ENCODE measurements around the gene IGLL1.
"Not testable (repeated sequence)": the region's sequence is repeated elsewhere in the genome, so short reads cannot be mapped to it uniquely, and the experiment has no call there.

Gene IGLL1

DNA sequence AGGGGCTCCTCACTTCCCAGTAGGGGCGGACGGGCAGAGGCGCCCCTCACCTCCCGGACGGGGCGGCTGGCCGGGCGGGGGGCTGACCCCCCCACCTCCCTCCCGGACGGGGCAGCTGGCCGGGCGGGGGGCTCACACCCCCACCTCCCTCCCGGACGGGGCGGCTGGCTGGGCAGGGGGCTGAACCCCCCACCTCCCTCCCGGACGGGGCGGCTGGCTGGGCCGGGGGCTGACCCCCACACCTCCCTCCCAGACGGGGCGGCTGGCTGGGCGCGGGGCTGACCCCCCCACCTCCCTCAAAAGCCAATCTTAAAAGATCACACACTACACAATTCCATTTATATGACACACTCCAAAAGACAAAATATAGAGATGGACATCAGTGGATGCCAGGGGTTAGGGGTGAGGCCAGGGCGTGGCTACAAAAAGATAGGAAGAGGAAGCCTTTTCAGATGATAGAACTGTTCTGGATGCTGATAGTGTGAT, 19.0 kb downstream of the IGLL1 start:
- not testable (repeated sequence) for DNase-seq

DNA sequence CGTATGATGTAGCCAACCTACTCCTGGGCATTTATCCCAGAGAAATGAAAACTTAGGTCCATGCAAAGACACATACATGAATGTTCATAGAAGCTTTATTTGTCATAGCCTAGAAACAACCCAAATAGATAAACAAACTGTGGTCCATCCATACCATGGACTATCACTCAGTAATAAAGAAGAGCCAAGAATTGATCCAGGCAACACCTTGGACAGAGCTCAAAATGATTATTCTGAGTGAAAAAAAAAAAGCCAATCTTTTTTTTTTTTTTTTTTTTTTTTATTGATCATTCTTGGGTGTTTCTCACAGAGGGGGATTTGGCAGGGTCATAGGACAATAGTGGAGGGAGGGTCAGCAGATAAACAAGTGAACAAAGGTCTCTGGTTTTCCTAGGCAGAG, 19.9 kb downstream of the IGLL1 start:
- DNase-seq: not testable (repeated sequence)

DNA sequence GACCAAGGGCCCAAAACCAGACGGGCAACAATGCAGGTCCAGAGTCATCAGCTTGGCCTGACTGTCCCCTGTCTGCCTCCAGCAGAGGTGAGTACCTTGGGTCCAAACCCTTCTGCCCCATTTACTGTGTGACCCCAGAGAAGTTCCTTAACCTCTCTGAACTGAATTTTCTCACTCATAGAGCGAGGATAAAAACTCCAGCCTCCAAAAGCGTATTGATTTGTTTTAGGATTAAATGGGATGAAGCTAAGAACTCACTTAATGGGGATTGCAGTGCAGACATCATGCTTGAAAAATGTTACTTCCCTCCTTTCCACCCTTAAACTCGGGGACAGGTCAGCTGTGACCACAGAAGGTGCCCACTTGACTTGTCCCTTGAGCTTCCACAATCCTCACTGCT, 22.6 kb downstream of the IGLL1 start:
- DNase-seq: no peak

DNA sequence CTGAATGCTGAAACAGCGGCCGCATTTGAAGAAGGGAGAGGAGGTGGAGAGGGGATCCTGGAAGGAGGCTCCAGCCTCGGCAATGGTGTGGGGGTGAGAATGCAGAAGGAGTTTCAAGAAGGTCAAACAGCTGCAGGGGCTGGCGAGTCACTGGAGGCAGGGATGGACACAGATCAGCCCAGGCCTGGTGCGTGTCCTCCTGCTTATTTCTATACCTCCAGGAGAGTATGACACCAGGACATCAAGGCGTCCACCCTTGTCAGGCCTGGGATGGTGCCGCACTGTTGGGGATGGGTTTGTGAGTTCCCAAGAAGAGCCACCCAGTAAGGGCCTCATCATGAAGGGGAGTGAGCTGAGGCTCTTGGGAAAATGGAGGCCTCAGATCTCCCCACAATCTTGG, 23.1 kb downstream of the IGLL1 start:
- DNase-seq: no peak

DNA sequence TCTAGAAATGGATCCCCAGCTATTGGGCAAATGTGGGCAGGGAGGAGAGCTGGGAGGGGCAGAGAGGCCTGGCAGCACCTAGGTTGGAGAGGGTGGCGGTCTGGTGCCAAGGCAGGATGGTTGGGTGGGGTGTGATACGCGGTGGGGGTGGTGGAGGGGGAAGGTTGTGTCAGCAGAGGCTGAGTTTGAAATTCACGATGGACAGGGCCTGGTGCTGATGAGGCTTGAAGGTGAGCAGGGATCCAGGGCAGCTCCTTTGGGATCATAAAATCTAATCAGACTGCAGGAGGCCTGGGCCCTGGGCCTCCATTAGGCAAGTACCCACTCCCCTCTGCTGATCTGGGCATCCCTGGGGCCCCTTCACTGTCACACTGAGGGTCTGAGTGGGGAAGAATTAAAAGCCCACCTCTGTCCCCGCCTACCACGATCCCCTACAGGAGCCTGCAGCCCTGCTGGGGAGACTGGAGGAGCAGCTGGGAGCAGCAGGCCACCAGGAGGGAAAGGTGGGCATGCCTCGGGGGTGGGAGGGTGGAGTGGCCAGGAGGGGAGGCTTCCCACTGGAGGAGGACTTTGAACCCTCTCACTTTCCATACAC, 24.0 kb downstream of the IGLL1 start:
- no peak for DNase-seq

DNA sequence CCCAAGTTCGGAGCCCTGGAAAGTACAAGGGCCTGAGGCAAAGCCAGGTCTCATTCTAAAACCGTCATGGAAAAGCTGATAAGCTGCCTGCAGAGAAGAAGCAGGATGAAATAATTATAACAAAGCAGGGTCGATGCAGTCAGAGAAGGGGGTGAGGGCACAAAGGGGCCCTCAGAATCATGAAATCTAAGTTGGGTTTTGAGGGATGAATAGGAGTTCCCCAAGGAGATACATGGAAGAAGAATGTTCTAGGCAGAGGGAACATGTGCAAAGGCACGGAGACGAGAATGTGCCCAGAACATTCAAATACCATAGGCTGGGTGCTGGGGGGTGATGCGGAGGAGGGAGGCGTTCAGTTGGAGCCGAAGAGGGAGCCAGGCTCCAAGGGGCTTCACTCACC, 25.0 kb downstream of the IGLL1 start:
- DNase-seq: no peak

DNA sequence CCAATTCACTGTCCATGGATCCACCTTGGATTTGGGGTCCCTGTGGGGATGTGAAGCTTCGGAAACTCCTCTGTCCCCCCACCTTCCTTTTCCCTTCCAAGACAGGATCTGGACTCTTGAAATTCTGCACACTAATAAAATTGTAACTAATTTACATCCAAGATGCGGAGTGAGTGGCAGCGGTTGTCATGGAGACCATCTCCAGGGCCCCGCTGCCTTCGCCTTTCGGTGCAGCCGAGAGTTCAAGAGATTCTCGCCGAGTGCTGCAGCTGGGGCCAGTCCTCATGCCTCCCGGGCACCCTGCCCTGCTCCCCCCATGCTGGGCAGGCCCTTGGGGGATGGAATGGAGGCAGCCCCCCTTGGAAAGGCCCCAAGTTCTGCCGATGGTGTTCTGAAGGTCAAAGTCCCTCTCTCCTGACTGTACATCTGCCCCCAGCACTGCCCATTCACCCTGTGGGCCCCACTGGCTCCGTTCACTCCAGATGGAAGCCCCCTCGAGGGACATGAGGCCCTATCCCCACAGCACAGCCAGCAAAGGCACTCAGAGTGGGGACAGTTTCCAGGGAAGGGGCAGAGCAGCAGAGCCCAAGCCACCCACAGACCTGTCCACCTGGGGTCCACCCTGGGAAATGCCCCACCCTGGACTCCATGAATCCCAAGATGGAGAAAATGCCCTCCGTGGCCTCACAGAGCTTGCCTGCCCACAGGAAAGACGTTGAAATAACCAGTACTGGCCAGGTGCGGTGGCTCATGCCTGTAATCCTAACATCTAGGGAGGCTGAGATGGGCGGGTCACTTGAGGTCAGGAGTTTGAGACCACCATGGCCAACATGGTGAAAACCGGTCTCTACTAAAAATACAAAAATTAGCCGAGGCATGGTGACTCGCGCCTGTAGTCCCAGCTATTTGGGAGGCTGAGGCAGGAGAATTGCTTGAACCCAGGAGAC, 25.9 kb downstream of the IGLL1 start:
- DNase-seq: no peak

DNA sequence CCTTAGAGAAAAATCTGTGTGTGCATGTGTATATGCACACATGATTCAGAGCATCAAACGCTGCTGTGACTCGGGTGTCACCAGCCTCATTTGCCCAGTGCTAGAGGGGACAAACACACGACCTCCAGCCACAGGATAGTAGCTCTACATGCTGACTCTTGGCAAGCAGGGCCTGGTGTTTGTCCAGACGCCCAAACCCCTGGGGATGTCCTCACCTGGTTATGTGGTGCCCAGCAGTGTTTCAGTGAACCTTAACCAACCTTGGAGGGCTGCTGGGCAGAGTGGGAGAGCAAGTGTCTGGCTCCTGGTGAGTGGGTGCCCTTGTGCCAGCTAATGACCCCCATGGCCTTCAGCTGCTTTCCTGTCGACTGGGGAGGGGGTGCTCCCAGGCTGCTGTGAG, 26.7 kb downstream of the IGLL1 start:
- no peak for DNase-seq

DNA sequence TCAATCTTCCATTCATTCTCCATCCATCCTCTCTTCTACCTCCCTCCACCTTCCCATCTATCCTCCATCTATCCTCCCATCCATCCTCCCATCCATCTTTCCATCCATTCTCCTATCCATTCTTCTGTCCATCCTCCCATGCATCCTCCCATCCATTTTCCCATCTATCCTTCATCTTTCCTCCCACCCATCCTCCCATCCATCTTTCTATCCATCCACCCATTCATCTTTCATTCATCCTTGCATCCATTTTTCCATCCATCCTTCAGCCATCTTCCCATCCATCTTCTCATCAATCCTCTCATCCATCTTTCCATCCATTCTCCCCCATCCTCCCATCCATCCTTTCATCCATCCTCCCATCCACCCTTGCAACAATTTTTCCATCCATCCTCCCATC, 27.5 kb downstream of the IGLL1 start:
- no peak for DNase-seq

DNA sequence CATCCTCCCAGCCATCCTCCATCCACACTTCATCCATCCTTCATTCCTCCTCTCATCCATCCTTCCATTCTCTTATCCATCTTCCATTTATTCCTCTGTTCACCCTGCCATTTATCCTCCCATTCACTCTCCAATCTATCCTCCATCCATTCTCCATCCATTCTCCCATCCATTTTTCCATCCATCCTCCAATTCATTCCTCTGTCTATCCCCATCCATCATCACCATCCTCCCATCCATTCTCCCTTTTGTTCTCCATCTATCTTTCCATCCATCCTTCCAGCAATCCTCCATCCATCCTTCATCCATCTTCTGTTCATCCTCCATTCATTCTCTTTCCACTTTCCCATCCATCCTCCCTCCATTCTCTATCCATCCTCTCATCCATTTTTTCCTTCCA, 28.7 kb downstream of the IGLL1 start:
- no peak for DNase-seq

DNA sequence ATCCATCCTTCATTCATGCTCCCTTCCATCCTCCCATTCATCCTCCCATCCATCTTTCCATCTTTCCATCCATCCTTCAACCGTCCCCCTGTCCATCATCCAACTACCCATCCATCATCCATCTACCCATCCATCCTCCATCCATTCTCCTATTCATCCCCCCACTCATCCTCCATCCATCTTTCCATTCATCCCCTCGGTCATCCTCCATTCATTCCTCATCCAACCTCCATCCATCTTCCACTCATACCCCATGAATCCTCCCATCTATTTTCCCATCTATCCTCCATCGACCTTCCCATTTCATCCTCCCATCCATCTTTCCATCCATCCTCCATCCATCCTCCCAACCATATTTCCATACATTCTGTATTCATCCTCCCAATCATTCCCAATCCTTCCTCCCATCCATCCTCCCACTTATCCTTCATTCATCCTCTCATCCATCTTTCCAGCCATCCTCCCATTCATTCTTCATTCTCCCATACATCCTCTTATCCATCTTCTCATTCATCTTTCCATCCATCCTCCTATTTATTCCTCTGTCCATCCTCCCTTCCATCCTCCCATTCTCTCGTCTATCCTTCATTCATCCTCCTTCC, 29.9 kb downstream of the IGLL1 start:
- no peak for DNase-seq

DNA sequence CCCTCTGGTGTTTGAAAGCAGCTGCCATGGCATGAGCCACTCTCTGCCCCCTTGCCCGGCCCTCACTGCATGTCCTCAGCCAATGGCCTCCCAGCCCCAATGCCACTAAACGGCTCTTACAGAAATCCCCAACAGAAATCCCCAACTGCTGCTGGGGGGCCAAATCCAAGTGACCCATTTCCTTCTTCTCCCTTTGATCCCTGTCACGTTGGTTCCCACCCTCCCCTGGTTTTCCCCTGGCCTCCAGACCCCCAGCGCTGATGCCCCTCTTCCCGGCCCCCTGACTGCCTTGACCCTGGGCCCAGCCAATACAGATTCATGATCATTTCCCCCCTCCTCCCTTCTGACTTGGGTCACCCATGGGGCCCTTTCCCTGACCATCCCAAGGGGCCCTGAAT, 30.9 kb downstream of the IGLL1 start:
- no peak for DNase-seq

DNA sequence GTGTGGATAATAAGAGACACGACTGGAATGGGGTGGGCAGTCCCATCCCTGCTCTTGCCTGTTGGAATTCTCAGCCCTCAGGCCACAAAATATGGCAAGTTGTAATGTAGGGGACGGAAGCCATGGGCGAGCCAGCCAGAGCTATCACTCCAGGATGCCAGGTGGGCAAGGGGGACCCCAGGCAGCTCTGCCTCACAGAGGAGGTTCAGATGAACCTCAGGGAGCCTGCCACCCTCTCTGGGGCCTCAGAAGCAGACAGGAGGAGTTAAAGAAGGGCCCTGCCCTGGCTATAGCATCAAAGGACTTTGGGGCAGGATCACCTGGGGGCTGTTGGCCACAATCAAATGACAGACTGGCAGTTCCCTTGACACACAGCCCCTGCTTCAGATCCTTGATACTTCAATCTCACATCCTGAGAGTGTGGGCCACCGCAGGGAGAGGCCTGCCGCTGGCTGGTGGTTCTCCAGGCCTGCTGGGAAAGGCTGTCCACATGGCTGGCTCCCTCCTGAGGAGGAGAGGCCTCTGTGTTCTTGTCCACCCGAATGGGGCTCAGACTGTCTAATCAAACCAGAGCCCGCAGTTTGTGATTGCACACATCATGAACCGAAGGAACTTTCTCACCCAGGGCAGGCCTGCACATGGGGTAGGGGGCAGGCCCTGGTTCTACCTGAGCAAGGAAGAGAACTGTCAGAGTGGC, 31.4 kb downstream of the IGLL1 start:
- no peak for DNase-seq

DNA sequence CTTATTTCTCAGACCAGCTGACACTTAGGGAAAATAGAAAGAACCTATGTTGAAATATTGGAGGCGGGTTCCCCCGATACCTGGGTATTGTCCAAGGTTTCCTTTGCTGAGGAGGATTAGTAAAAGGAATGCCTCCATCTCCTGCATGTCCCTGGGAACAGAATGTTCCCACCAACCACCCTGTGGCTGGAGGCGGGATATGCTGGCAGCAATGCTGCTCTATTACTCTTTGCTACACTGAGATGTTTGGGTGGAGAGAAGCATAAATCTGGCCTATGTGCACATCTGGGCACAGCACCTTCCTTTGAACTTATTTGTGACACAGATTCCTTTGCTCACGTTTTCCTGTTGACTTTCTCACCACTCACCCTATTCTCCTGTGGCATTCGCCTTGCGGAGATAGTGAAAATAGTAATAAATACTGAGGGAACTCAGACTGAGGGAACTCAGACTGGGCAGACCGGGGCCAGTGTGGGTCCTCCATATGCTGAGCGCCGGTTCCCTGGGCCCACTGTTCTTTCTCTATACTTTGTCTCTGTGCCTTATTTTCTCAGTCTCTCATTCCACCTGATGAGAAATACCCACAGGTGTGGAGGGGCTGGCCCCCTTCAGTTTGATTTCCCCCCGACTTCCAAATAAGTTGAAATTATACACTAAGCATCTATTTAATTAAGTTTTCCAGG, 32.1 kb downstream of the IGLL1 start:
- no peak for DNase-seq

DNA sequence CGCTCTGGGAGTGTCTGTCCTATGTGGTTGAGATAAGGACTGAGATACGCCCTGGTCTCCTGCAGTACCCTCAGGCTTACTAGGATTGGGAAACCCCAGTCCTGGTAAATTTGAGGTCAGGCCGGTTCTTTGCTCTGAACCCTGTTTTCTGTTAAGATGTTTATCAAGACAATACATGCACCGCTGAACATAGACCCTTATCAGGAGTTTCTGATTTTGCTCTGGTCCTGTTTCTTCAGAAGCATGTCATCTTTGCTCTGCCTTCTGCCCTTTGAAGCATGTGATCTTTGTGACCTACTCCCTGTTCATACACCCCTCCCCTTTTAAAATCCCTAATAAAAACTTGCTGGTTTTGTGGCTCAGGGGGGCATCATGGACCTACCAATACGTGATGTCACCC, 32.7 kb downstream of the IGLL1 start:
- not testable (repeated sequence) for DNase-seq

DNA sequence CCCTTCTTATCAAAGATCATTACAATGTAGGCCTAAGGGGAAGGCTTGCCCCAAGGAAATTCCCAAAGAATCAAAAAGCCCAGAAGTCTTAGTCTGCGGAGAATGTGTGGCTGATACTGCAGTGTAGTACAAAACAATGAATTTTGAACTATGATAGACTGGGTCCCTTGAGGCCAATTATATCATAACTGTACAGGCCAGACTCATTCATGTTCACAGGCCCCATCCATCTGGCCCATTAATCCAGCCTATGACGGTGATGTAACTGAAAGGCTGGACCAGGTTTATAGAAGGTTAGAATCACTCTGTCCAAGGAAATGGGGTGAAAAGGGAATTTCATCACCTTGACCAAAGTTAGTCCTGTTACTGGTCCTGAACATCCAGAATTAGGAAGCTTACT, 35.2 kb downstream of the IGLL1 start:
- DNase-seq: no peak

DNA sequence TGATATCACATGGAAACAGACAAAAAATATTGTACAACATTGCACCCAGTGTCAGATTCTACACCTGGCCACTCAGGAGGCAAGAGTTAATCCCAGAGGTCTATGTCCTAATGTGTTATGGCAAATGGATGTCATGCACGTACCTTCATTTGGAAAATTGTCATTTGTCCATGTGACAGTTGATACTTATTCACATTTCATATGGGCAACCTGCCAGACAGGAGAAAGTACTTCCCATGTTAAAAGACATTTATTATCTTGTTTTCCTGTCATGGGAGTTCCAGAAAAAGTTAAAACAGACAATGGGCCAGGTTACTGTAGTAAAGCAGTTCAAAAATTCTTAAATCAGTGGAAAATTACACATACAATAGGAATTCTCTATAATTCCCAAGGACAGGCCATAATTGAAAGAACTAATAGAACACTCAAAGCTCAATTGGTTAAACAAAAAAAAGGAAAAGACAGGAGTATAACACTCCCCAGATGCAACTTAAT, 36.5 kb downstream of the IGLL1 start:
- not testable (repeated sequence) for DNase-seq

DNA sequence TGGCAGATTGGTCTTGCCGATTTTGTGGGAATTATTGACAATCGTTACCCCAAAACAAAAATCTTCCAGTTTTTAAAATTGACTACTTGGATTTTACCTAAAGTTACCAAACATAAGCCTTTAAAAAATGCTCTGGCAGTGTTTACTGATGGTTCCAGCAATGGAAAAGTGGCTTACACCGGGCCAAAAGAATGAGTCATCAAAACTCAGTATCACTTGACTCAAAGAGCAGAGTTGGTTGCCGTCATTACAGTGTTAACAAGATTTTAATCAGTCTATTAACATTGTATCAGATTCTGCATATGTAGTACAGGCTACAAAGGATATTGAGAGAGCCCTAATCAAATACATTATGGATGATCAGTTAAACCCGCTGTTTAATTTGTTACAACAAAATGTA, 37.2 kb downstream of the IGLL1 start:
- no peak for DNase-seq

DNA sequence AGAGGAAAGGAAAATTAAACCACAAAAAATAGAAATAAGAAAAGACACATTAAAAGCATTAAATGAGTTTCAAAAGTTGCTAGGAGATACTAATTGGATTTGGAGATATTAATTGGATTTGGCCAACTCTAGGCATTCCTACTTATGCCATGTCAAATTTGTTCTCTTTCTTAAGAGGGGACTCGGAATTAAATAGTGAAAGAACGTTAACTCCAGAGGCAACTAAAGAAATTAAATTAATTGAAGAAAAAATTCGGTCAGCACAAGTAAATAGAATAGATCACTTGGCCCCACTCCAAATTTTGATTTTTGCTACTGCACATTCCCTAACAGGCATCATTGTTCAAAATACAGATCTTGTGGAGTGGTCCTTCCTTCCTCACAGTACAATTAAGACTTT, 37.7 kb downstream of the IGLL1 start:
- not testable (repeated sequence) for DNase-seq

DNA sequence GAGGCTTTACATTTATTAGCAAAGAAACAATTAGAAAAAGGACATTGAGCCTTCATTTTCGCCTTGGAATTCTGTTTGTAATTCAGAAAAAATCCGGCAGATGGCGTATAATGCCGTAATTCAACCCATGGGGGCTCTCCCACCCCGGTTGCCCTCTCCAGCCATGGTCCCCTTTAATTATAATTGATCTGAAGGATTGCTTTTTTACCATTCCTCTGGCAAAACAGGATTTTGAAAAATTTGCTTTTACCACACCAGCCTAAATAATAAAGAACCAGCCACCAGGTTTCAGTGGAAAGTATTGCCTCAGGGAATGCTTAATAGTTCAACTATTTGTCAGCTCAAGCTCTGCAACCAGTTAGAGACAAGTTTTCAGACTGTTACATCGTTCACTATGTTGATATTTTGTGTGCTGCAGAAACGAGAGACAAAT, 38.2 kb downstream of the IGLL1 start:
- DNase-seq: not testable (repeated sequence)

DNA sequence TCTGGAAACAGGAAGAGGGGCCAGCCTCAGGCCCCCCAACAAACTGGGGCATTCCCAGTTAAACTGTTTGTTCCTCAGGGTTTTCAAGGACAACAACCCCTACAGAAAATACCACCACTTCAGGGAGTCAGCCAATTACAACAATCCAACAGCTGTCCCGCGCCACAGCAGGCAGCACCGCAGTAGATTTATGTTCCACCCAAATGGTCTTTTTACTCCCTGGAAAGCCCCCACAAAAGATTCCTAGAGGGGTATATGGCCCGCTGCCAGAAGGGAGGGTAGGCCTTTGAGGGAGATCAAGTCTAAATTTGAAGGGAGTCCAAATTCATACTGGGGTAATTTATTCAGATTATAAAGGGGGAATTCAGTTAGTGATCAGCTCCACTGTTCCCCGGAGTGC, 39.3 kb downstream of the IGLL1 start:
- peak; percentile 26 for DNase-seq

DNA sequence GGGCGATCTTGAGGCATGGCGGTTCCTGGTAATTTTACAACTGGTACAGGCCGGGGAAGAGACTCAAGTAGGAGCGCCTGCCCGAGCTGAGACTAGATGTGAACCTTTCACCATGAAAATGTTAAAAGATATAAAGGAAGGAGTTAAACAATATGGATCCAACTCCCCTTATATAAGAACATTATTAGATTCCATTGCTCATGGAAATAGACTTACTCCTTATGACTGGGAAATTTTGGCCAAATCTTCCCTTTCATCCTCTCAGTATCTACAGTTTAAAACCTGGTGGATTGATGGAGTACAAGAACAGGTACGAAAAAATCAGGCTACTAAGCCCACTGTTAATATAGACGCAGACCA, 40.3 kb downstream of the IGLL1 start:
- not testable (repeated sequence) for DNase-seq
